GM19468 (cell line): ENCODE results near the gene TRIM66.

ENCODE experiments used
- ATAC-seq: cut with Tn5 transposase; IDR thresholded peaks from one replicate; pipeline ENCODE4 v1.9.1; 2021; ENCODE audit warnings: mild to moderate bottlenecking, moderate library complexity, moderate number of reproducible peaks; ENCODE audit not compliant: unreplicated experiment; ENCODE audit errors: extremely low read depth

Gene TRIM66, protein sequence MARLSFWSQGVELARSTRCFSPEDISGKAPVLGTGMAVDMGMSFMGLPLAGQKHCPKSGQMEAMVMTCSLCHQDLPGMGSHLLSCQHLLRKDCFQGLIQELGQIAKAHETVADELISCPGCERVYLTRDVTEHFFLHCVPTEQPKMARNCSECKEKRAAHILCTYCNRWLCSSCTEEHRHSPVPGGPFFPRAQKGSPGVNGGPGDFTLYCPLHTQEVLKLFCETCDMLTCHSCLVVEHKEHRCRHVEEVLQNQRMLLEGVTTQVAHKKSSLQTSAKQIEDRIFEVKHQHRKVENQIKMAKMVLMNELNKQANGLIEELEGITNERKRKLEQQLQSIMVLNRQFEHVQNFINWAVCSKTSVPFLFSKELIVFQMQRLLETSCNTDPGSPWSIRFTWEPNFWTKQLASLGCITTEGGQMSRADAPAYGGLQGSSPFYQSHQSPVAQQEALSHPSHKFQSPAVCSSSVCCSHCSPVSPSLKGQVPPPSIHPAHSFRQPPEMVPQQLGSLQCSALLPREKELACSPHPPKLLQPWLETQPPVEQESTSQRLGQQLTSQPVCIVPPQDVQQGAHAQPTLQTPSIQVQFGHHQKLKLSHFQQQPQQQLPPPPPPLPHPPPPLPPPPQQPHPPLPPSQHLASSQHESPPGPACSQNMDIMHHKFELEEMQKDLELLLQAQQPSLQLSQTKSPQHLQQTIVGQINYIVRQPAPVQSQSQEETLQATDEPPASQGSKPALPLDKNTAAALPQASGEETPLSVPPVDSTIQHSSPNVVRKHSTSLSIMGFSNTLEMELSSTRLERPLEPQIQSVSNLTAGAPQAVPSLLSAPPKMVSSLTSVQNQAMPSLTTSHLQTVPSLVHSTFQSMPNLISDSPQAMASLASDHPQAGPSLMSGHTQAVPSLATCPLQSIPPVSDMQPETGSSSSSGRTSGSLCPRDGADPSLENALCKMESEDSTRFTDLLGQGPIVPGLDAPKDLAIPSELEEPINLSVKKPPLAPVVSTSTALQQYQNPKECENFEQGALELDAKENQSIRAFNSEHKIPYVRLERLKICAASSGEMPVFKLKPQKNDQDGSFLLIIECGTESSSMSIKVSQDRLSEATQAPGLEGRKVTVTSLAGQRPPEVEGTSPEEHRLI (N-terminal part only)

DNA sequence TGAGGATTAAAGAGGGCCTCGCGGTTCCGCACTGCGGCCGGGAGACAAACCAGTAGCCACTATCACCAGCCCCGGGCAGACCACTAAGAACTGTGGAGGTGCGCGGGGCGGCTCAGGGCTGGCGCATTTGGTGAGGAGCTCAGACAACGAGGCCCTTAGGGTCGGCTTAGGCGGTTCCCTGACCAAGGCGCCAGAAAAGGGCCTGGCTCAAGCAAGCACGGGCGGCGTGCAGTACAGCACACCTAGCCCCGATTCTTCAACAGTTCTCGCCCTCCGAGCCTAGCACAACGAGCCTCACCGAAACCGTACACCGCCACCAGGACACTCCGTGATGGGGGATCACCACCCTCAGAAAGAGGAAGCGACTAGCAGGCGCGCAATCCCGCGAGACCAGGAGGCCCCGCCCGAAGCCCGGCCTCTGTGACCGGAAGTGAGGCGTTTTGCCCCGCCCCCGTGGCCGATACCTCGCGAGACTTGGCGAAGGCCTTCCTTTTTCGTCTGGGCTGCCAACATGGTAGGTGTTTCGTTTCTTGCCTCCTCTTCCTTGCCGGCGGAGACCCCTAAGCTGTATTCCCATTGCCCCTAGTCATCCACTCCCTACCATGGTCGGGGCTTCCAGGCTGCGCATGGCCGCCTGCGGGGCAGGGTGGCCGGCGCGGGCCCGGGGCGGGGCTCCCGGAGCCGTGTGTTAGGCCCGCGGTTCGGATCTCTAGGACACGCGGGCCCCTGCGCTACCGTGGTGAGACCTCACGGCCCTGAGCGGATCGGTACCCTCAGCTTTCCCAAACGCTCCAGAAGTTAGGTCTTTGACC is at the start of gene TRIM66, which contains the start of gene RPL27A:
Gene TRIM66, minus strand, starts transcription at position 363 of the 812 bp plus-strand sequence. CDS start 10,391 bp downstream, outside the sequence.
Gene RPL27A, plus strand, starts transcription at position 490 of the 812 bp plus-strand sequence. Its CDS starts 22 bp downstream, at position 512.
- ATAC-seq: peak; percentile 93

DNA sequence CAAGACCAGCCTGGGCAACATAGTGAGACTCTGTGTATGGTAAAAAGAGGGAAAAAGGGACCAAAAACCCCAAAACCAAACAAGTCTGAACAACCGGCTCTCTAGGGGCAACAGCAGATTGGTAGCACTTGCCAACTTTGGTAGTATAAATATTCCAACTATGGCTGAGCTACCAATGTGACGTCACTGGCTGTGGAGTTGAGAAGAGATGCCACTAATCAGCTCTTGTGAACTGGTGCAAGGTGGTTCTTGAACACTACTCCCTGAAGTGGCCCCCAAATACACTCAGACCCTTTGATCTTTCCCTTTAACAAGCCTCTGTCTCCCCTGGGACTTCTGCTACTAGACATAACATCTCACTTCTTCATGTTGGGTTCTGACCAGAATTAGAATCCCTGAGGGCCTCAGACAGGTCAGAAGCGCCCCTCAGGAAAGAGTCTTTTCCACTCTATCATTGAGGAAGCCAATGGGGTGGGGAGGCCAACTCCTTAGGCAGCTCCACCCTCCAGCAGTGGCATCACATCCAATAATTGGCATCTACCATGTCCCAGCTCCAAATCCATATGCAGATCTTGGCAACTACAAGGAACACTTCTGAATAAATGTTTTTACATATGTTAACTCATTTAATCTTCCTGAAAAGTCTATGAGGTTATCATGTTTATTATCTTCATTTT is 49.3 kb upstream of the TRIM66 start:
- no peak for ATAC-seq

DNA sequence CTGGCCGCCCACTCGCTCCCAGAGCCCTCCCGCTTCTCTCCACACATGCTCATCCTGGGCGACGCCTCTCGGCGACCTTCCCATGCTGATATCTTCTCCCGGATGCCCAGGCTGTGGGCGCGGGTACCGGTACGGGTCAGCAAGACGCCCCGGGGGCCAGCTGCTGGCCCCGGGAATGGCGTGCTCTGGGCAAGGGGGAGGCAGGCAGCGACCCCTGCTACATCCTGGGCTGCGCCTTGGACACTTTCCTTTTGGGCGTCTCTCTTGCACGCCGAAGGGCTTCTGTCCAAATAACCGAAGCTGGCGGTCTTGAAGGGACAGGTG is 48.2 kb upstream of the TRIM66 start:
- ATAC-seq: no peak

DNA sequence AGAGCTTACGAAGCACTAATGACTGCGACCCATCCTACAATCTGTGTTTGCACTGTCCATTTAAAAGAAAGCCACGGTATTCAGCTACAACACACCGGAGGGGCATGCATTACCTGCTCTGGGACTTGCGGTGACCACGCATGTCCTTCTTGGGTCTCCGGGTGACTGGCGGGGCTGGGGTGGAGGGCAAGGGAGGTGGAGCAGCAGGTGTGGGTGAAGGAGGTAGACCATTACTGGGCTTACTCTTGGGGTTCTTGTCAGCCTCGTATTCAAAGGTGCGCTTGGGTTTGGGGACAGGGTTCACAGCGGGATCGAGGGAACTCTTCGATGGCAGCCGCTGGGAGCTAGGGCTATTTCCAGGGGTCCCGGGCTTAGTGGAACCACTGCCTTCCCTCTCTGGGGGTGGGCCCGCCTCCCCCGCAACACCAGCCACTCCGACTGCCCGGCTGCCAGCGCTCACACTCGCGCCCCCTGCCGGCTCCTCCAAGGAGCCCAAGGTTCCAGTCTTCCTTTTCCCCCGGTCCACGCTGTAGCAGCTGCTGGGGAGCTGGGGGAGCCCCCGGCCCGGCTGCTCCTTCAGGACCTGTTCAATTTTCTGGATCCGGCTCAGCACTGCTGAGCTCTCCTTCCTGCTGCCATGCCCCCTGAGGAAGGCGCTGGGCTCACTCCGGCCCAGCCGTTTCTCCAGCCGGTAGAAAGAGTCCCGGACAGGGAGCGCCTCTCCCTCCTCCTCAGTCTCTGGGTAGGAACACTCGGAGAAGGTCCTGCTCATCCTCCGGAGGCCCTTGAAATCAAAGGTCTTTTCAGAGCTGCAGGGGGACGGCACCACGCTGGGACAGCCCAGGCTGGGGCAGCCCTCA is 47.6 kb upstream of the TRIM66 start:
- no peak for ATAC-seq

DNA sequence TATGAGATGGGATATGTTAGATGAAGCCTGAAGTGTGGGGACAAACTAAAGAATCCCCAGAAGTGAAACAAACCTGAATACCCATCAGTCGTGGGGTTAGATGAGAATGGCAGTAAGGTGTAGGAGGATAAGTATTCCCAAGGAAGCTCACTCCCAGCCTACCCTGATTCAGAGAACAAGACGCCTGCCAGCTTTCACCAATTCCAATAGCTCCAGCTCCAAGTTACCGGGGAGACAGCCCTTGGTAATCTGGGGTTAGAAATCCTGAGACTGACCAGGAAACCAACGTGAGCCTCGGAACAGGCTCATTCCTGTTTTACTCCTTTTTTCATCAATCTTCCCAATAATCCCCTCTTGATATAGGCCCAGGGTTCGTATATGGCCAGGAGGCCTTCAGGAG is 46.6 kb upstream of the TRIM66 start:
- ATAC-seq: no peak

DNA sequence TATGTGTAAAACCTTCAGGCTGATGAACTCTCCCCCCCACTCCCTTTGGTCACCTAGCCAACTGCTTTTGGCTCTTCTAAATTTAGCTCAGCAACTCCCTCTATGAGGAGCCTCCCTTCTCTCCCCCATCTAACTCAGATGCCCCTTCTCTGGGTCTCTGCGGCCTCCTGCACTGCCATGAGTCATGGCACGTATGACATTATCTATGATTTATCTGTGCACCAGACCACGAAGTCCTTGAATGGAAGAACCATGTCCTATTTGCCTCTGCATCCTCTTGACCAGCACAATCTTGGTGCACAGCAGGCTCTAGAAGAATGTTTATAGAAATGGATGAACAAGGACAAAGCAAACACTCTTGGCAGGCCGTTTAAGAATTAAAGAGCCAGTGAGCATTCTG is 46.1 kb upstream of the TRIM66 start:
- ATAC-seq: no peak

DNA sequence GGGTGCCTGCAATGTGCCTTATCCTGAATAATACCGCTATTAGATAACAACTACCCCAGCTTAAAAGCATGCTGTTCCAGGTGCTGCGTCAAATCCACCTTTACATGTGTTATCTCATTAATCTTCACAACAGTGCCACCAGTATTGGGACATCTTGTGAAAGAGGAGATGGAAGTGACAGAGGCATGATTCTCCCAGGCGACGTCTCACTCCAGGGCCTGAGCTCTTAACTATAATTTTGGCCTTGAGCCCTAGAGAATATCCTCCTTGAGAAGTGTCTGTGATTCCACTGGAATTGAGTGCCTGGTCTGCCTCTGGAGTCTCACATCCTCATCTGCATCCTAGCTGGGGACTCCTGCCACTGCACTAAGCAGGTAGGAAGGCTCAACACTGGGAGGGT is 43.9 kb upstream of the TRIM66 start:
- ATAC-seq: no peak

DNA sequence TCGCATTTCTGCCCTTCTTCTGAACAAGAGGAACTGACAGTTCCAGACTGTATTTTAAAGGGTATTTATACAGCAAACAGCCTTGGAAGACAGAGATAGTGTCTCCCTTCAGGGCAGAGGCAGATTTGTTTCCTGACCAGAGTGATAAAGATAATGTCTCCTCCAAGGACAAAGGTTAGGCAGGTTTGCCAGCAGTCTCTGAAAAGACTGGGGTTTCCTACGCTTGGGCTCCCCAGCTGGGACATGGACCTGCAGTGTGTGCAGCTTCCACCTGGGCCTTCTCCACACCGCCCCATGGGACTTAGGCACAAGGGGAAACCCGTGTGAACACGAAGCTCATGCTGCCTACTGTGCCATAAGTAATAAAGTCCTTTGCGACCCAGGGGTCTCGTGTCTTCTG is 42.2 kb upstream of the TRIM66 start:
- ATAC-seq: no peak

DNA sequence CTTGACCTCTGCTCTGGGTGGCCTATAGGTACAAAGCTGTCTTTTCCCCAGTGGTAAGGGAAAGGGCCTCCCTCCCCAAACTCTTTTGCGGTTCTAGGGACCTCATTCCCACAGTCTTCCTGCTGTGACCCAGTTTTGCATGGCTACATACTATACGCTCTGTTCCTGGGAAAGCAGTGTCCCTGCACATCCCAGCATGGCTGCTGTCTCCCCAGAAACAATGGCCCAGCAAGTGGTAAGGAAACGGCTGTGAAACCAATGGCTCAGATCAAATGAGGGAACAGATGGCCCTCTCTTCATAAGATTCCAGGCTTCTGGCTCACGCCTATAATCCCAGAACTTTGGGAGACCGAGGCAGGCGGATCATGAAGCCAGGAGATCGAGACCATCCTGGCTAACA is 41.2 kb upstream of the TRIM66 start:
- ATAC-seq: no peak

DNA sequence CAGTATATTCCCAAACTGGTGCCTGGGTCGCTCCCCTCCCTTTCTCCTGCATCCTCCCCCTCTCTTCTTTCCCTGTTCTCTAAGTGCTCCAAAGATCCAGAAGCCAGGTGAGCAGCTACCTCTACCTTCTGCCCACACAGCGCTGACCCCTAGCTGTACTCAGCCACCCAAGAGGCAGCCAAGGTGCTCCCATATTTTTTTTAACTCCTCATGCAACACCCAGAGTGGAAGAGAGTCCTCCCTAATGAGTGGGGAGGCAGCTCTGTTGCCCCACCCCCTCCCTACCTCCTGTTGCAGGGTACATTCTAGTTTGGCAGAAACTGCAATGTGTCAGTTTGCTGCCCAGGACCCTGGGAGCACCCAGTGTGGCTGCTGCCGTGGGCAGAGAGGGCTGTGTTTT is 40.3 kb upstream of the TRIM66 start:
- no peak for ATAC-seq

DNA sequence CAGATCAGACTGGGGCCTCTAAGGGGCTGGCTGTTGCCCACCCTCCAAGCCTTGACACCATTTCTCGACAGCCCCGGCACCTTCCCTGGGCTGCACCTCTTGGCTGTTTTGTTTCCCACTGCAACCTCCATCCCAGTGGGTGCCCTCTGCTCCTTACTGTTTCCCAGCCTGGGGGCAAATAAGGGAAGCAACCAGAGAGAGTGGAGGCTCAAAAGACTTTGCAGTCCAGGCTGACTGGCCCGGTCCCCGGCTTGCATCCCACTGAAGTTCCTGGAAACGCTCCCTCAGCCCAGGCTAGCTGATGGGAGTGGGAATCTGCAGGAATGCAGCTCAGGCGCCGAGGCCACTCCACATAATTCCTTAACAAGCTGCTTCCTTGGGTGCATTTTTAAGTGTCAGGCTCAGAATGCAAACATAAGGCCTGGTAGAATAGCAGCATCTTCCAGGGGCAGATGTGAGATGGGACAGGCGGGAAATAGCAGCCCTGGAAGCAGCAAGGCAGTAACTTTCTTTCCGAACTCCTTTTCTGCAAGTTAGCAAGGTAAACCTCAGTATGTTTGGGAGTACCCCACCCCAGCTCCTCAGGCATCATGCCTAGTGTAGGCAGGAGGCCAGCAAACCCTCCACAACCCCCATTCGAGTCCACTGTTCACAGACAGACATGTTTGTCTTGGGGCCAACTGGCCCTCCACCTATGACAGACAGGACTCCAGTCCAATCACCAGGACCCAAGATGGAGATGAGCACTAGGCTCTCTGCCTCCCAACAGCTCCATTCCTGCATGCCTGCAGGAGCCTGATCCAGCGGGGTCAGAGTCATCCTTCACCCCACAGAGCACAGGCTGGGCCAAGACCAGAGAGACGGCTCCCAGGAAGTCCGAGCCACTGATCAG is 39.4 kb upstream of the TRIM66 start:
- no peak for ATAC-seq

DNA sequence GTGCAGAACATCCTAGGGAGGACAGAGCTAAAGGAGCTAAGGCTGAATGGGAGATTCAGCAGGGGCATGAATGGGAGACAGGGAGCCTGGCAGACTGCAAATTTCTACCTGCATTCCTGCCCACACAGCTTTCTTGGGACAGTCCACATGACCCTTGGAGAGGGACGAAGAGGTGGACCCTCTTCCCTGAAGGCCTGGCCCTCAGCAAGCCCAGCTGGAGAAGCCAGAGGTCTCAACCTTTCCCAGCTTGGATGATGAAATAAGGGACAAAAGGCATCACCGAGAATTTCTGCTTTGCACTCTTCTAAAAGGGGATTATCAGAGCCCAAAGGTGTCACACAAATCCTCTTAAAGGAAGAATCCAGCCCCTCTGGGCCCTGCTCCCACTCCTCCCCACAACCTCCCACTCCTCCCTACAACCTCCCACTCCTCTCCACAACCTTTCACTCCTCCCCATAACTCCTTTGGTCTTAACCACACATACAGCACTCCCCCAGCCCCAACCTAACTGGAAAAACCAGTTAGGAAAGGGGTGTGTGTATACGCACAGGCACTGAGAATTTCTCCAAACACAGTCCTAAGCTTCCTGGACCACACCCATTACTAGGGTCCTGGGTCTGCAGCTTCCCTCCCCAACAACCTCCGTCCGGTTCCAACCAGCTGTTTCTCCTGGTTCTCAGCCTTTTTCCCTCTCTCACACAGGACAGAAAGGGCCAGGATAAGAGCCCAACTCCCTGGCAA is 38.6 kb upstream of the TRIM66 start:
- ATAC-seq: no peak

DNA sequence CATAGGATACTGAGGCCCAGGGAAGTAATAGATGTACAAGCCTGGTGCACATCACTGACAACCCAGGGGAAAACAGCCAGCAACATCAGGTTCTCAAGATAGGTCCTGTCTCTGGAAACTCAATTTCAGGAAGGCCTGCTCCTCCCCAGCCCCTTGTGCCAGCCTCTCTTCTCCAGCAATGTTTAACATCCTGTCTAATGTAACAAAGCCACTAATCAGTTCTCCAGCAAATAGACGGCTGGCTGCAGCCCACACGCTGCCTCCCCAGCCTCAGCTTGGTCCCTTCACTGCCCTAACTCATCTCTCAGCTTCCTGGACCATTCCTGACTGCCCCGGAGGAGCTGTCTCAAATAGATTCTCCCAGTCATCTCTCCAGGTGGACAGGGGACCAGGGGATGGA is 37.9 kb upstream of the TRIM66 start:
- ATAC-seq: no peak

DNA sequence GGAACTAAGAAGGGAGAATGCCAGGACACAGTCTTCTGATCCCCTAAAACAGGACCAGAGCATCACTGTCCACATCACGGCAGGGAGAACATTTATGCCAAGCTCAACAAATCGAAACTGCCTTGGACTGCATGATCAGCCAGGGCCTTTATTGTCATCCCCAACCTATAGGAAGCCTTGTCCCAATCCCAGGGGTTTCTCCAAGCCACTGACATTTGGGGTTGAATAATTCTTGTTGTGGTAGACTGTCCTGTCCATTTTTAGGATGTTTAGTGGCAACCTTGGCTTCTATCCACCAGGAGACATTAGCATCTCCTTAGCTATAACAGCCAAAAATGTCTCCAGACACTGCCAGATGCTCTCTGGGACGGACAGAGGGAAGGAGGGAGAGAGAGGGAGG is 37.3 kb upstream of the TRIM66 start:
- no peak for ATAC-seq

DNA sequence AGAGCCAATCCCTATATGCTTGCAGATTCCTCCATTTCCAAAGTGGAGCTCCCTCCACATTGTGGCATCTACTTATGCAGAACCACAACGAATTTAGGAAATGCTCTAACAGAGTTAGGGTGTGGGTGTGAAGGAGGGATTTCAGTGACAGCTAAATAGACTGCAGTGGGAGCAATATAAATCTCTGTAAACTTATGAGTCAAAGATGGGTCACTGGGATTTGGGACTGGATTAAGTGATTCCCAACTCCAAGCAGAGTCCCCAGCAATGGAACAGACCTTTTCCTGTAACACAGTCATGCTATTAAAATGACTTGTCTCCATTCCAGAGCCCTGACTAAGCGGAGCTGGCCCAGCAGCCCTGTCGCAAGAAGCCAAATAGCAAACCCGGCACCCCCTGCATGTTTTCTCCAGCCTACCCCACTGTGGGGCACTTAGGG is 36.8 kb upstream of the TRIM66 start:
- ATAC-seq: no peak

DNA sequence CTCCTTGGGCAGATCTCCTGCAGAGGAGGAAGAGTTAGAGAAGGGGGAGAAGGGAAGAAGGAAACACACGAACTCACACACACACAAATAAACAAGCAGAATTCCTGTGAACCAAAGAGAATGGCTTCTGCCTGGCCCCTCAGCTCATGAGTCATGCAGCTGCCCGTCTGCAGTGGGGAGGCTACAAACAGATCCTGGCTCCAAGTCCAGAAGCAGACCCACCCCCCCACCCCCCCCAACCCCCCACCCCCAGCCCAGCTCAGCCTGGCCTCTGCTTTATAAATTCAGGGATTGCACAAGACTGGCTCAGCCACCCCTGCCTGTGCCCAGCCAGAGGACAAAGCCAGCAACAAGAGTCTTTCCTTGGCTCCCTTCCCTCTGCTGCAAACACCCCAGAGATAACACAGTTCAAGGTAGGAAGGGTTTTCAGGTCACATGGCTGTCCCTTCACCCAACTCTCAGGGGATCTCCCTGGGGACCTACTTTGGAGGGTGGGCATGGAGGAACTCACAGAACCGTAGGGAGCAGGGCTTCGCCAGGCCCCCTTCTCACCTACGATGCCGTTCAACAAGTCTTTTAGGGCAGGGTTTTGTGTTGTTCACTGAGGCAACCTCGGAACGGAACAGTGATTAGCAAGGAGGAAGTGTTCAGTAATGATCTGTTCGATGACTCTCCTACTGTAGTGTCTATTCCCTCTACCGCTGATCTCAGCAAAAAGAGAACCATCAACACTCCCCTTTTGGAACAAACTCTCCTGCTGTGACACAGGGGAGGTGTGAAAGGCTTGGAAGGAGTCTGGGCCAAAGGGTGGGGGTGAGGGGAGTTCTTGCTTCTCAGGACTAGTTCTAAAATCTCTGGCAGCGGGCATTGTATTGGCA is 35.6 kb upstream of the TRIM66 start:
- no peak for ATAC-seq
